Measurements from ENCODE around the gene WSCD2.

Gene WSCD2

GRCh38 chr12:108185002-108185401 is 55.9 kb downstream of the WSCD2 start:
- H3K27me3 ChIP-seq (ENCODE audit: insufficient read depth, low read length, poor library complexity) = no peaks in the 10 kb centered on the region
- no peak overlapping the region for H2AFZ ChIP-seq (ENCODE audit: low read depth, low read length)
- no peak overlapping the region for H3K9ac ChIP-seq (ENCODE audit: low read depth, low read length)
- no peak overlapping the region for H3K27ac ChIP-seq (ENCODE audit: low read length)
- H3K79me2 ChIP-seq (ENCODE audit: insufficient read depth, low read length) = no peaks in the 10 kb centered on the region
- no peaks in the 10 kb centered on the region for H3K36me3 ChIP-seq (ENCODE audit: insufficient read depth, low read length)
- no peak overlapping the region for H3K4me2 ChIP-seq (ENCODE audit: insufficient read depth, low read length)
- no peak overlapping the region for H3K4me3 ChIP-seq (ENCODE audit: low read depth in 1 of 2, low read length in 2 of 2)
- TF ChIP-seq EZH2 (IDR thresholded peaks at IDR 0.05; ENCODE audit: borderline replicate concordance, low read depth, low read length, severe bottlenecking) (no peak), CTCF (IDR thresholded peaks at IDR 0.05; ENCODE audit: borderline replicate concordance, extremely low read depth, low read length, poor library complexity, severe bottlenecking) (no peak)
- H3K9me3 ChIP-seq (ENCODE audit: insufficient read depth, low read length, severe bottlenecking) = no peaks in the 10 kb centered on the region
- H3K4me1 ChIP-seq (ENCODE audit: insufficient read depth, low read length) = no peaks in the 10 kb centered on the region
- ATAC-seq (ENCODE audit: insufficient read depth, low read depth) (no peak), DNase-seq (no peak)
- H4K20me1 ChIP-seq (ENCODE audit: insufficient read depth, low read length) = no peaks in the 10 kb centered on the region; the same call in 1 of the 2 replicates

GRCh38 chr12:108187831-108188230 is 58.7 kb downstream of the WSCD2 start:
- TF ChIP-seq EZH2 (IDR thresholded peaks at IDR 0.05; ENCODE audit: borderline replicate concordance, low read depth, low read length, severe bottlenecking) (no peak), CTCF (IDR thresholded peaks at IDR 0.05; ENCODE audit: borderline replicate concordance, extremely low read depth, low read length, poor library complexity, severe bottlenecking) (no peak)
- no peak overlapping the region for H3K9ac ChIP-seq (ENCODE audit: low read depth, low read length)
- no peaks in the 10 kb centered on the region for H3K27me3 ChIP-seq (ENCODE audit: insufficient read depth, low read length, poor library complexity)
- no peak overlapping the region for H3K4me2 ChIP-seq (ENCODE audit: insufficient read depth, low read length)
- DNase-seq (no peak), ATAC-seq (ENCODE audit: insufficient read depth, low read depth) (no peak)
- no peak overlapping the region for H3K4me3 ChIP-seq (ENCODE audit: low read depth in 1 of 2, low read length in 2 of 2)
- H3K27ac ChIP-seq (ENCODE audit: low read length) = no peak overlapping the region
- H3K4me1 ChIP-seq (ENCODE audit: insufficient read depth, low read length) = no peaks in the 10 kb centered on the region
- H3K9me3 ChIP-seq (ENCODE audit: insufficient read depth, low read length, severe bottlenecking) = no peaks in the 10 kb centered on the region
- H3K36me3 ChIP-seq (ENCODE audit: insufficient read depth, low read length) = no peaks in the 10 kb centered on the region
- no peak overlapping the region for H2AFZ ChIP-seq (ENCODE audit: low read depth, low read length)
- no peaks in the 10 kb centered on the region for H3K79me2 ChIP-seq (ENCODE audit: insufficient read depth, low read length)
- no peaks in the 10 kb centered on the region; the same call in 1 of the 2 replicates for H4K20me1 ChIP-seq (ENCODE audit: insufficient read depth, low read length)

GRCh38 chr12:108190529-108190928 is 61.4 kb downstream of the WSCD2 start:
- H3K27ac ChIP-seq (ENCODE audit: low read length) = no peak overlapping the region
- no peaks in the 10 kb centered on the region for H3K36me3 ChIP-seq (ENCODE audit: insufficient read depth, low read length)
- no peaks in the 10 kb centered on the region for H3K9me3 ChIP-seq (ENCODE audit: insufficient read depth, low read length, severe bottlenecking)
- TF ChIP-seq EZH2 (IDR thresholded peaks at IDR 0.05; ENCODE audit: borderline replicate concordance, low read depth, low read length, severe bottlenecking) (no peak), CTCF (IDR thresholded peaks at IDR 0.05; ENCODE audit: borderline replicate concordance, extremely low read depth, low read length, poor library complexity, severe bottlenecking) (no peak)
- H3K4me3 ChIP-seq (ENCODE audit: low read depth in 1 of 2, low read length in 2 of 2) = no peak overlapping the region
- no peaks in the 10 kb centered on the region for H3K79me2 ChIP-seq (ENCODE audit: insufficient read depth, low read length)
- no peak overlapping the region for H2AFZ ChIP-seq (ENCODE audit: low read depth, low read length)
- H3K9ac ChIP-seq (ENCODE audit: low read depth, low read length) = no peak overlapping the region
- H3K4me1 ChIP-seq (ENCODE audit: insufficient read depth, low read length) = no peaks in the 10 kb centered on the region
- DNase-seq (no peak), ATAC-seq (ENCODE audit: insufficient read depth, low read depth) (no peak)
- 0 out of 2 replicates have a peak, but pooled peaks cover 2% of the 10 kb centered on the region for H4K20me1 ChIP-seq (ENCODE audit: insufficient read depth, low read length)
- H3K4me2 ChIP-seq (ENCODE audit: insufficient read depth, low read length) = no peak overlapping the region
- no peaks in the 10 kb centered on the region for H3K27me3 ChIP-seq (ENCODE audit: insufficient read depth, low read length, poor library complexity)

- no peak for TF ChIP-seq EZH2 (IDR thresholded peaks at IDR 0.05; ENCODE audit: borderline replicate concordance, low read depth, low read length, severe bottlenecking)
- no peak overlapping the region for H3K4me3 ChIP-seq (ENCODE audit: low read depth in 1 of 2, low read length in 2 of 2)
- no peaks in the 10 kb centered on the region for H3K9me3 ChIP-seq (ENCODE audit: insufficient read depth, low read length, severe bottlenecking)
- no peaks in the 10 kb centered on the region for H3K79me2 ChIP-seq (ENCODE audit: insufficient read depth, low read length)
- H3K9ac ChIP-seq (ENCODE audit: low read depth, low read length) = no peak overlapping the region
- no peaks in the 10 kb centered on the region for H3K4me1 ChIP-seq (ENCODE audit: insufficient read depth, low read length)
- no peak overlapping the region for H3K27ac ChIP-seq (ENCODE audit: low read length)
- H3K36me3 ChIP-seq (ENCODE audit: insufficient read depth, low read length) = no peaks in the 10 kb centered on the region
- H4K20me1 ChIP-seq (ENCODE audit: insufficient read depth, low read length) = 0 out of 2 replicates have a peak, but pooled peaks cover 2% of the 10 kb centered on the region
- H3K4me2 ChIP-seq (ENCODE audit: insufficient read depth, low read length) = no peak overlapping the region
- no peak overlapping the region for H2AFZ ChIP-seq (ENCODE audit: low read depth, low read length)
- no peak for ATAC-seq (ENCODE audit: insufficient read depth, low read depth)
- DNase-seq = no peak
- H3K27me3 ChIP-seq (ENCODE audit: insufficient read depth, low read length, poor library complexity) = no peaks in the 10 kb centered on the region
Measured at GRCh38 chr12:108191086-108191485, 62.0 kb downstream of the WSCD2 start.
